ENCODE measurements around the gene CX3CL1. TPM values are rescaled to one million over a fixed set of nuclear protein-coding genes. Genes with fewer than 3 reads are reported as not detected.

Gene CX3CL1
- total and polyA plus RNA-seq, 2 of the 13 experiments (the other 11 are each of a cell fraction or from before 2014, with no cell fraction given): 57.3 to 60.8 TPM

DNA sequence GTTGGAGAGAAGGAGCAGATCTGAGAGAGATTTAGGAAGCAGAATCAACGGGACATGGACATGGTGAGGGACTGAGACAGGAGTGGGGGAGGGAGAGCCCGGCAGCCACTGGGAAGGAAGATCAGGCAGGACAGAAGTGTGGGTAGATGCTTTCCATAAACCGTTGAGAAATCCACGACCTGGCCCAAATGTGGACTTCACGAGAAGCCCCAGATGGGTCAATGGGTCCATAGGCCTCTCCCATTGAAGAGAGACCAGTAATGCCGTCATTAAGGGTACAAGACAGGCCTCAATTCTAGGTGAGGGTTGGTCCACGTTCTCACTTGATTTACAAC lies 14.2 kb upstream of the CX3CL1 start:
- intact Hi-C loops (cut with micrococcal nuclease; ENCODE audit: unreplicated experiment): no loop called here
- TF ChIP-seq IRX3 (CRISPR knock-in tag; IDR thresholded peaks at IDR 0.05; ENCODE audit: borderline replicate concordance, low read depth): no peak
- TF ChIP-seq CEBPB (IDR thresholded peaks at IDR 0.05; ENCODE audit: borderline replicate concordance, low read depth, low read length): no peak
- no peak for TF ChIP-seq CREM (IDR thresholded peaks at IDR 0.05)
- no peak for TF ChIP-seq CREM (CRISPR knock-in tag; IDR thresholded peaks at IDR 0.05)
- TF ChIP-seq PHF20 (CRISPR knock-in tag; IDR thresholded peaks at IDR 0.05): no peak
- no peak overlapping the region; a peak in 1 of 6 replicates for H3K4me3 ChIP-seq (replicated peaks in 1 of 3; ENCODE audit: insufficient read depth in 1 of 3, low read depth in 2 of 3, low read length in 3 of 3)
- H2AFZ ChIP-seq (ENCODE audit: low read length): peak overlapping the region; percentile 2
- no peaks in the 10 kb centered on the region for H4K20me1 ChIP-seq (ENCODE audit: insufficient read depth, low read length)
- DNase-seq (ENCODE audit: low spot score) (no peak), ATAC-seq (peak; percentile 25; the same call in 2 of the 3 replicates), FAIRE-seq (no peak)
- H3K36me3 ChIP-seq (replicated peaks in 1 of 2; ENCODE audit: control insufficient read depth in 1 of 2, insufficient read depth in 2 of 2, low read length in 2 of 2): no peaks in the 10 kb centered on the region
- no peak overlapping the region for H3K9ac ChIP-seq (ENCODE audit: insufficient read depth, low read depth, low read length)
- ChIA-PET POLR2A (interaction anchor here (2.0 kb wide), 1 partner anchor 14 kb away, joined by 11 read pairs; the partner anchor contains the start of gene CX3CL1), CTCF (ENCODE audit: low intra/inter-chr PET ratio, low total read pairs) (no interaction called here)
- WGBS (ENCODE audit: low lambda C conversion rate): 29% methylated on average over 7 of the region's 7 CpGs
- H3K4me1 ChIP-seq (ENCODE audit: insufficient read depth, low read length): peaks cover 21% of the 10 kb centered on the region
- no peak overlapping the region for H3K27ac ChIP-seq (ENCODE audit: extremely low read length, insufficient read depth, low read length)
- in situ Hi-C loops (cut with HindIII; ENCODE audit: extremely low pct_ligation_motif_present, low pct_unique_long_range_greater_than_20kb): no loop called here
- H3K9me3 ChIP-seq (ENCODE audit: low read length): no peaks in the 10 kb centered on the region
- peak overlapping the region; percentile 48 for H3K4me2 ChIP-seq (ENCODE audit: low read depth, low read length)
- H3K79me2 ChIP-seq (ENCODE audit: insufficient read depth, low read length): no peaks in the 10 kb centered on the region
- BruUV-seq (replicated peaks): no TSS peak
- peaks cover 0 to 21% of the 10 kb centered on the region in 2 experiments; a peak in 3 of 5 replicates for H3K27me3 ChIP-seq (ENCODE audit: control insufficient read depth in 1 of 2, insufficient read depth in 2 of 2, low read length in 2 of 2)

DNA sequence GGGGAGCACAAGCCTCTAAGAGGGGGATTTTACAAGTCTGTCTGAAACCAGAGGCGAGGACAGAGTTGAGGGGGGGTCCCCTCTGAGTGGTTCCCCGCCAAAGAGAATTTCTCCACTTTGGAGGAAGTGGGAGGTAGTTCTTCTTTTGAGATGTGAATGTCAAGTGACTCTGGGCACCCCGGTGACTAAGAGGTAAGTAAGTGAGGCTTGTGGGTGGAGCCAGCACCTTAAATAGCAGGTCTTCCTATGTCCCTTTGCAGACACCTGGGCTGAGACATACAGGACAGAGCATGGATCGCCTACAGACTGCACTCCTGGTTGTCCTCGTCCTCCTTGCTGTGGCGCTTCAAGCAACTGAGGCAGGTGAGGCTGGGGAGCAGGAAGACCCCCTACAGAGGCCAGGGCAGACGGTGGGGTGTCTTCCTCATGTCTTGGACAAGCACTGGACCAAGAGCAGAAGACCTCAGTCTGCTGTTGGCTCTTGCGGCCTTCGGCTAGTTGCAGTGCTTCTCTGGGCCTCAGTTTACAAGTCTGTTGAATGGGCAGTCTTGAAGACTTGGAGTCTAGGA lies 13.7 kb upstream of the CX3CL1 start, which contains the start of gene CCL22:
Gene CCL22 (plus strand): TSS at position 257 of the 569 bp plus-strand sequence. CDS start 34 bp downstream, at position 291.
- Histone ChIP-seq H3K4me2 (ENCODE audit: low read depth, low read length) (peak within 1 kb of the TSS; percentile 48), H3K36me3 (replicated peaks in 1 of 2; ENCODE audit: control insufficient read depth in 1 of 2, insufficient read depth in 2 of 2, low read length in 2 of 2) (no peaks in the 10 kb centered on the region), H3K9ac (ENCODE audit: insufficient read depth, low read depth, low read length) (0 out of 2 replicates have a peak within 1 kb of the TSS, but pooled peaks have one; percentile 7), H3K4me3 (replicated peaks in 1 of 3; ENCODE audit: insufficient read depth in 1 of 3, low read depth in 2 of 3, low read length in 3 of 3) (no peak within 1 kb of the TSS; a peak in 1 of 6 replicates), H4K20me1 (ENCODE audit: insufficient read depth, low read length) (no peaks in the 10 kb centered on the region), H3K27ac (ENCODE audit: extremely low read length, insufficient read depth, low read length) (no peak within 1 kb of the TSS), H3K27me3 (ENCODE audit: control insufficient read depth in 1 of 2, insufficient read depth in 2 of 2, low read length in 2 of 2) (peaks cover 0 to 27% of the 10 kb centered on the region in 2 experiments; a peak in 3 of 5 replicates), H3K79me2 (ENCODE audit: insufficient read depth, low read length) (no peaks in the 10 kb centered on the region), H3K9me3 (ENCODE audit: low read length) (no peaks in the 10 kb centered on the region), H2AFZ (ENCODE audit: low read length) (peak within 1 kb of the TSS; percentile 2), H3K4me1 (ENCODE audit: insufficient read depth, low read length) (peaks cover 22% of the 10 kb centered on the region)
- WGBS (ENCODE audit: low lambda C conversion rate): 33% methylated on average over 7 of the region's 9 CpGs
- ATAC-seq (no peak; the same call in 2 of the 3 replicates), FAIRE-seq (no peak), DNase-seq (ENCODE audit: low spot score) (no peak)
- ChIA-PET CTCF (ENCODE audit: low intra/inter-chr PET ratio, low total read pairs) (no interaction called here), POLR2A (interaction anchor here (2.8 kb wide), 1 partner anchor 14 kb away, joined by 19 read pairs; the partner anchor contains the start of gene CX3CL1)
- BruUV-seq (replicated peaks): no TSS peak
- in situ Hi-C loops (cut with HindIII; ENCODE audit: extremely low pct_ligation_motif_present, low pct_unique_long_range_greater_than_20kb): no loop called here
- intact Hi-C loops (cut with micrococcal nuclease; ENCODE audit: unreplicated experiment): no loop called here
- TF ChIP-seq ZNF629 (CRISPR knock-in tag; conservative IDR thresholded peaks at IDR 0.05) (peak; percentile 90), FOXJ3 (CRISPR knock-in tag; IDR thresholded peaks at IDR 0.05; ENCODE audit: borderline replicate concordance) (no peak), ZNF317 (CRISPR knock-in tag; IDR thresholded peaks at IDR 0.05) (no peak), PHF20 (CRISPR knock-in tag; IDR thresholded peaks at IDR 0.05) (no peak)
- TF ChIP-seq, protein P1, sequence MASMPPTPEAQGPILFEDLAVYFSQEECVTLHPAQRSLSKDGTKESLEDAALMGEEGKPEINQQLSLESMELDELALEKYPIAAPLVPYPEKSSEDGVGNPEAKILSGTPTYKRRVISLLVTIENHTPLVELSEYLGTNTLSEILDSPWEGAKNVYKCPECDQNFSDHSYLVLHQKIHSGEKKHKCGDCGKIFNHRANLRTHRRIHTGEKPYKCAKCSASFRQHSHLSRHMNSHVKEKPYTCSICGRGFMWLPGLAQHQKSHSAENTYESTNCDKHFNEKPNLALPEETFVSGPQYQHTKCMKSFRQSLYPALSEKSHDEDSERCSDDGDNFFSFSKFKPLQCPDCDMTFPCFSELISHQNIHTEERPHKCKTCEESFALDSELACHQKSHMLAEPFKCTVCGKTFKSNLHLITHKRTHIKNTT (CRISPR knock-in tag; IDR thresholded peaks at IDR 0.05): no peak
- TF ChIP-seq, protein P2, sequence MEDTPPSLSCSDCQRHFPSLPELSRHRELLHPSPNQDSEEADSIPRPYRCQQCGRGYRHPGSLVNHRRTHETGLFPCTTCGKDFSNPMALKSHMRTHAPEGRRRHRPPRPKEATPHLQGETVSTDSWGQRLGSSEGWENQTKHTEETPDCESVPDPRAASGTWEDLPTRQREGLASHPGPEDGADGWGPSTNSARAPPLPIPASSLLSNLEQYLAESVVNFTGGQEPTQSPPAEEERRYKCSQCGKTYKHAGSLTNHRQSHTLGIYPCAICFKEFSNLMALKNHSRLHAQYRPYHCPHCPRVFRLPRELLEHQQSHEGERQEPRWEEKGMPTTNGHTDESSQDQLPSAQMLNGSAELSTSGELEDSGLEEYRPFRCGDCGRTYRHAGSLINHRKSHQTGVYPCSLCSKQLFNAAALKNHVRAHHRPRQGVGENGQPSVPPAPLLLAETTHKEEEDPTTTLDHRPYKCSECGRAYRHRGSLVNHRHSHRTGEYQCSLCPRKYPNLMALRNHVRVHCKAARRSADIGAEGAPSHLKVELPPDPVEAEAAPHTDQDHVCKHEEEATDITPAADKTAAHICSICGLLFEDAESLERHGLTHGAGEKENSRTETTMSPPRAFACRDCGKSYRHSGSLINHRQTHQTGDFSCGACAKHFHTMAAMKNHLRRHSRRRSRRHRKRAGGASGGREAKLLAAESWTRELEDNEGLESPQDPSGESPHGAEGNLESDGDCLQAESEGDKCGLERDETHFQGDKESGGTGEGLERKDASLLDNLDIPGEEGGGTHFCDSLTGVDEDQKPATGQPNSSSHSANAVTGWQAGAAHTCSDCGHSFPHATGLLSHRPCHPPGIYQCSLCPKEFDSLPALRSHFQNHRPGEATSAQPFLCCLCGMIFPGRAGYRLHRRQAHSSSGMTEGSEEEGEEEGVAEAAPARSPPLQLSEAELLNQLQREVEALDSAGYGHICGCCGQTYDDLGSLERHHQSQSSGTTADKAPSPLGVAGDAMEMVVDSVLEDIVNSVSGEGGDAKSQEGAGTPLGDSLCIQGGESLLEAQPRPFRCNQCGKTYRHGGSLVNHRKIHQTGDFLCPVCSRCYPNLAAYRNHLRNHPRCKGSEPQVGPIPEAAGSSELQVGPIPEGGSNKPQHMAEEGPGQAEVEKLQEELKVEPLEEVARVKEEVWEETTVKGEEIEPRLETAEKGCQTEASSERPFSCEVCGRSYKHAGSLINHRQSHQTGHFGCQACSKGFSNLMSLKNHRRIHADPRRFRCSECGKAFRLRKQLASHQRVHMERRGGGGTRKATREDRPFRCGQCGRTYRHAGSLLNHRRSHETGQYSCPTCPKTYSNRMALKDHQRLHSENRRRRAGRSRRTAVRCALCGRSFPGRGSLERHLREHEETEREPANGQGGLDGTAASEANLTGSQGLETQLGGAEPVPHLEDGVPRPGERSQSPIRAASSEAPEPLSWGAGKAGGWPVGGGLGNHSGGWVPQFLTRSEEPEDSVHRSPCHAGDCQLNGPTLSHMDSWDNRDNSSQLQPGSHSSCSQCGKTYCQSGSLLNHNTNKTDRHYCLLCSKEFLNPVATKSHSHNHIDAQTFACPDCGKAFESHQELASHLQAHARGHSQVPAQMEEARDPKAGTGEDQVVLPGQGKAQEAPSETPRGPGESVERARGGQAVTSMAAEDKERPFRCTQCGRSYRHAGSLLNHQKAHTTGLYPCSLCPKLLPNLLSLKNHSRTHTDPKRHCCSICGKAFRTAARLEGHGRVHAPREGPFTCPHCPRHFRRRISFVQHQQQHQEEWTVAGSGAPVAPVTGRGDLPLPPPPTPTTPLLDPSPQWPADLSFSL (CRISPR knock-in tag; IDR thresholded peaks at IDR 0.05): no peak

Measured in HepG2 (cell line).